ENCODE data around the gene GPR55. TPM values are rescaled to one million over a fixed set of nuclear protein-coding genes. Genes with fewer than 3 reads are reported as not detected.

GPR55 gene
- total RNA-seq, 6 experiments from 2014 or later = 0.06 to 0.12 (median 0.07) TPM; not detected in 3

DNA sequence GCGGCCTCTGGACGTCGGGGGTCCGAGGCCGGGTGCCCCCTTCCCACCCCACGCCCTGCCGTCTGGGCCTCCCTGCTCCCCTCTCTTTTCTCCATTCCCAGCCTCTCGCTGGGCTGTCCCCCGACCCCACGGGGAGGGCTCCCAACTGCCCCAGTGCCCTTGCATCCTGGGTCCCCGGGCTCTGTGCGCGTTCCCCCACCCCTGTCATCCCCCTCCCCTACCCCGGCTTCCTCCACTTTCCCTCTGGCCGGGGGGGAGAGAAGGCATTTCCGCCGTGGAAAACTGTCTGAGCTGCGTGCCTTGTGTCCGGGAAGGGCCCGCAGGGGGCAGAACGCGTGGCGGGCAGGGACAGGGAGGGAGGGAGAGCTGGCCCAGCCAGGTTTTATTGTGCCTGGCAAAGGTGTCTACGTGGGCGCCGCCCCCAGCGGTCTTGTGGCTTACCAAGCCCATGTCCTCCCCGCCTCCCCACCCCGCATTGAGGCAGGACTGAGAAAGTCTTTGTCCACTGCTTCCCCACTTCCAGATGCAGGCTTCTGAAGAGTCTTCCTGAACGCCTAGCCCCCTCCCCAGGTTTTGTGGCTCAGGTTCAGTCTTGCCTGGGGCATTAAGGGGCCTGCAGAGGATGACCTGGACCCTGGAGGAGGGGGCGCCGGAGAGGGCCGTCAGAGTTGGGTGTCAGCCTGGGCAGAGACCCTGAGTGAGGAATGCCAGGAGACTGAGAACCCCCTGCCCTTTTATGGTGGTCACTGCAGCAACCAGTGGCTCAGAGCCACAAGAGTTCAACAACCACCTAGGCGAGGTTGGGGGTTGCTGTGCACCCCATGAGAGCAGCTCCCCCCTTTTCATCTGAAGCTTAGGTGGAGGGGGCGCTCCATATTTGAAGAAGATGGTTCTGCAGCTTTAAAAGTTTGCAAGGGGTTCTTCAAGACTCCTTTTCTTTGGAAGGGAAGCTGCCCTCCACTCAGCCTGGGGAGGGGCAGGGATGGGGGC lies 59.0 kb downstream of the GPR55 start:
- WGBS (ENCODE audit: insufficient coverage, low coverage, low lambda C conversion rate, missing lambda C conversion rate) = 57% methylated on average over 2 of the region's 35 CpGs
- H3K27ac ChIP-seq = no peak overlapping the region
- TF ChIP-seq, protein P1, sequence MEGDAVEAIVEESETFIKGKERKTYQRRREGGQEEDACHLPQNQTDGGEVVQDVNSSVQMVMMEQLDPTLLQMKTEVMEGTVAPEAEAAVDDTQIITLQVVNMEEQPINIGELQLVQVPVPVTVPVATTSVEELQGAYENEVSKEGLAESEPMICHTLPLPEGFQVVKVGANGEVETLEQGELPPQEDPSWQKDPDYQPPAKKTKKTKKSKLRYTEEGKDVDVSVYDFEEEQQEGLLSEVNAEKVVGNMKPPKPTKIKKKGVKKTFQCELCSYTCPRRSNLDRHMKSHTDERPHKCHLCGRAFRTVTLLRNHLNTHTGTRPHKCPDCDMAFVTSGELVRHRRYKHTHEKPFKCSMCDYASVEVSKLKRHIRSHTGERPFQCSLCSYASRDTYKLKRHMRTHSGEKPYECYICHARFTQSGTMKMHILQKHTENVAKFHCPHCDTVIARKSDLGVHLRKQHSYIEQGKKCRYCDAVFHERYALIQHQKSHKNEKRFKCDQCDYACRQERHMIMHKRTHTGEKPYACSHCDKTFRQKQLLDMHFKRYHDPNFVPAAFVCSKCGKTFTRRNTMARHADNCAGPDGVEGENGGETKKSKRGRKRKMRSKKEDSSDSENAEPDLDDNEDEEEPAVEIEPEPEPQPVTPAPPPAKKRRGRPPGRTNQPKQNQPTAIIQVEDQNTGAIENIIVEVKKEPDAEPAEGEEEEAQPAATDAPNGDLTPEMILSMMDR (IDR thresholded peaks at IDR 0.05) = no peak
- no peak for TF ChIP-seq POLR2A (IDR thresholded peaks at IDR 0.05)

DNA sequence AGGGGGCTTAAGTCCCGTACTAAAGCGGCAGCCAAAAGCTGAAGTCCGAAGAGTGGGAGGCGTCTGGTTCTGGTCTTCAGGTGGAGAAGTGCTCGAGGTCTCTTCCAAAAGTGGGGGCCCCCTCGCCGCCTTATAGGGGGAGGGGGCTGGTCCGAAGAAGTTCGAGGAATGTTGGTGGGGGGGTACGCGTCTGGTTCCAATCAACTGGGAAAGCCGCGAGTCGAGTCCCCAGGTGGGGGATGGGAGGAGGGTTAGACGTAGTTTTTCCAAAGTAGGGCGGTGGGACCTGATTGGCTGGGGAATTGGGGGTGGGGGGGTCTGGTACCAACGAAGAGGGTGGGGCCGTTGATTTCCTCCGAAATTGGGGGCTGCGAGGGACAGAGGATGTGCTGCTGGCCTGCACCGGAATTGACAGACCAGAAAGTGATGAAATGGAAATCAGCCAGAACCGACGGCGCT lies 59.7 kb downstream of the GPR55 start:
- Histone ChIP-seq H3K27me3 (no peaks in the 10 kb centered on the region), H3K27ac (peak overlapping the region in 1 of 3 donors; percentile 37), H3K36me3 (no peaks in the 10 kb centered on the region), H3K4me1 (no peaks in the 10 kb centered on the region), H3K4me3 (peak overlapping the region; percentile 53 to 80 (median 66)), H3K9me3 (no peaks in the 10 kb centered on the region)
- intact Hi-C loops (cut with DNase I) = no loop called here
- peak in 1 of 3 donors; percentile 38 for DNase-seq
- no peak for ATAC-seq
- TF ChIP-seq POLR2A (IDR thresholded peaks at IDR 0.05) = no peak
- TF ChIP-seq, protein P1 (IDR thresholded peaks at IDR 0.05) = no peak
- WGBS (ENCODE audit: insufficient coverage, low coverage, low lambda C conversion rate, missing lambda C conversion rate) = 3% methylated on average over 15 of the region's 24 CpGs

More for the DNA sequence above, 59.0 kb downstream of the GPR55 start:
- no peaks in the 10 kb centered on the region for H3K4me1 ChIP-seq
- H3K9me3 ChIP-seq = no peaks in the 10 kb centered on the region
- intact Hi-C loops (cut with DNase I) = no loop called here
- H3K36me3 ChIP-seq = no peaks in the 10 kb centered on the region
- no peaks in the 10 kb centered on the region for H3K27me3 ChIP-seq
- ATAC-seq = no peak
- peak in 1 of 3 donors; percentile 55 for DNase-seq
- peak overlapping the region in 2 of 3 donors; percentile 53 to 66 for H3K4me3 ChIP-seq

DNA sequence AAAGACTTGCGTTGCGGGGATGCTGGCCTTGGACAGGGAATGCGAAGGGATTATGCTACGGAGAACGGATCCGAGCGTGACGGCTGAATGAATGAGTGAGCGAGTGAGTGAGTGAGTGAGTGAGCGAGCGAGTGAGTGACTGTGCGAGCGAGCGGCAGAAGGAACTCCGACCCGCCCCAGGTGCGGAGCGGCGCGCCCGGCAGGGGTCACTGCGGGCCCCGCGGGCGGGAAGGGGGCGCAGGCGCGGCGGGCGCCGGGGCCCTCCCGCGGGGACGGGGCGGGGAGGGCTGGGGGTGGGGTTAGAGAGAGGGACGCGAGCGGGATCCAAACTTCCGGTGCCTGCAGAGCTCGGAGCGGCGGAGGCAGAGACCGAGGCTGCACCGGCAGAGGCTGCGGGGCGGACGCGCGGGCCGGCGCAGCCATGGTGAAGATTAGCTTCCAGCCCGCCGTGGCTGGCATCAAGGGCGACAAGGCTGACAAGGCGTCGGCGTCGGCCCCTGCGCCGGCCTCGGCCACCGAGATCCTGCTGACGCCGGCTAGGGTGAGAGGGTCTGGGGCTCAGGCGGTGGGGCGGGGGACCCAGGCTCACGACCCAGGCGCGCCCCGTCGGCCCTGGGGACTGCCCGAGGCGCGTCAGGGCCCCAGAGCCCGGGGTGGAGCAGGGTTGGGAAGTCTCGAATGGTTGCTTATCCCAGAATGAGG lies 60.3 kb downstream of the GPR55 start, which contains the start of gene ITM2C:
TSS of gene ITM2C (plus strand) at position 338 of the 702 bp plus-strand sequence. CDS start at position 422, 84 bp downstream.
- Histone ChIP-seq H3K36me3 (no peaks in the 10 kb centered on the region), H3K27ac (peak within 1 kb of the TSS in 1 of 3 donors; percentile 37), H3K4me1 (no peaks in the 10 kb centered on the region), H3K9me3 (no peaks in the 10 kb centered on the region), H3K4me3 (peak within 1 kb of the TSS; percentile 53 to 80 (median 66)), H3K27me3 (no peaks in the 10 kb centered on the region)
- TF ChIP-seq, protein P1 (IDR thresholded peaks at IDR 0.05) = peak; percentile 17 to 45 (median 31)
- TF ChIP-seq POLR2A (IDR thresholded peaks at IDR 0.05) = peak; percentile 52
- intact Hi-C loops (cut with DNase I) = no loop called here
- DNase-seq = peak in 2 of 3 donors; percentile 65 to 71
- ATAC-seq = peak; percentile 83 to 90 (median 86)
- under 1% methylated on average over 27 of the region's 76 CpGs for WGBS (ENCODE audit: insufficient coverage, low coverage, low lambda C conversion rate, missing lambda C conversion rate)

DNA sequence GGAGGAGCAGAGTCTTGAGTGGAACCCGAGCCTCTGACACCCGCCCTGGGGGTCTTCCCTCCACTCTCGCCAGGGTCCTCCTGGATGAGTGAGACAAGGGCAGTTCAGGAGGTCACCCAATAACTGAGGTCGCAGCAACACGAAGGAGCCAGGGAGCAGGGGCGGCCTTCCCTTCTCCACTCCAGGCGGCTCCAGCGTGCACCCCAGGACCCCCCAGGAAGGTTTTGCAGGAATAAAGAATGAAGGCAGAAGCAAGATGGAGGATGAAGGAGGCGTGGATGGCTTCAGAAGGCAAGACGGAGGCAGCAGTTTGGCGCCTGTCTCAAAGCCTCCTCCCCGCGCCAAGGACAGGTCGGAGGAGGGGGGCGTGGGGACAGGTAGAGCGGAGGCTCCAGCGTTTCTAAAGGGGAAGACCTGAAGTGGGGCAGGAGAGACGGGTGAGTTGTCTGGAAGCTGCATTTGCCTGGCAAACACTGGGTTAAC lies 60.9 kb downstream of the GPR55 start:
- no peaks in the 10 kb centered on the region for H3K27me3 ChIP-seq
- no peaks in the 10 kb centered on the region for H3K36me3 ChIP-seq
- no peaks in the 10 kb centered on the region for H3K4me1 ChIP-seq
- intact Hi-C loops (cut with DNase I) = no loop called here
- TF ChIP-seq, protein P1 (IDR thresholded peaks at IDR 0.05) = no peak
- TF ChIP-seq POLR2A (IDR thresholded peaks at IDR 0.05) = no peak
- peak overlapping the region; percentile 53 to 80 (median 66) for H3K4me3 ChIP-seq
- peak in 1 of 3 donors; percentile 46 for DNase-seq
- no peak for ATAC-seq
- H3K9me3 ChIP-seq = no peaks in the 10 kb centered on the region
- H3K27ac ChIP-seq = no peak overlapping the region
- 44% methylated on average over 17 of the region's 18 CpGs for WGBS (ENCODE audit: insufficient coverage, low coverage, low lambda C conversion rate, missing lambda C conversion rate)
